MM.1S (cell line): ENCODE measurements around the gene TERB1.

Experiments
- EZH2 ChIP-seq: fragments of 300-600 bp; sonication (generic); optimal IDR thresholded peaks from 2 replicates; pipeline ENCODE3; 2017; ENCODE audit warnings: low read depth, mild to moderate bottlenecking, antibody characterized with exemption, low read length, mixed read lengths
- EZH2phosphoT487 ChIP-seq: fragments of 300-600 bp; sonication (generic); IDR thresholded peaks from 2 replicates; pipeline ENCODE4 v1.6.1; 2018; ENCODE audit warnings: antibody characterized with exemption, low read length
- TF ChIP-seq, protein P1 (sequence below): fragments of 300-600 bp; sonication (generic); IDR thresholded peaks from 2 replicates; pipeline ENCODE4 v1.5.1; 2016; ENCODE audit warnings: antibody characterized with exemption, low read length, mixed read lengths

DNA sequence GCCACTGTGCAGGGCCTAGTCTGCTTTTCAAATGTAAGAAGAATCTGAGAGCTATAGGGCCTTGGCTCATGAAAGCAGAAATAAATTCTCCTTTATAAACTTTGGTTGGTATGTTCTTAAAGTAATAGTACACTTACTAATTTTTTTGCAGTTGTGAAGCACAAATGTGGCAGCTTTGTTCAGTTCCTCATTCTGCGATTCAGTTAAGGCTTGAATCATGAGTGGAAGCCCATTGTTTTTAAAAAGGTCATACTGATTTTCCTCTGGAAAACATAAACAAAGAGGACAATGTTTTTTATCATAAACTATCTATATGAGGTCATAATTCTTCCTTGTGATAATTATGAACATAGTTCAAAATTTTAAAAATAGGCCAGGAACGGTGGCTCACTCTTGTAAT is 26.4 kb downstream of the TERB1 start:
- TF ChIP-seq, protein P1, sequence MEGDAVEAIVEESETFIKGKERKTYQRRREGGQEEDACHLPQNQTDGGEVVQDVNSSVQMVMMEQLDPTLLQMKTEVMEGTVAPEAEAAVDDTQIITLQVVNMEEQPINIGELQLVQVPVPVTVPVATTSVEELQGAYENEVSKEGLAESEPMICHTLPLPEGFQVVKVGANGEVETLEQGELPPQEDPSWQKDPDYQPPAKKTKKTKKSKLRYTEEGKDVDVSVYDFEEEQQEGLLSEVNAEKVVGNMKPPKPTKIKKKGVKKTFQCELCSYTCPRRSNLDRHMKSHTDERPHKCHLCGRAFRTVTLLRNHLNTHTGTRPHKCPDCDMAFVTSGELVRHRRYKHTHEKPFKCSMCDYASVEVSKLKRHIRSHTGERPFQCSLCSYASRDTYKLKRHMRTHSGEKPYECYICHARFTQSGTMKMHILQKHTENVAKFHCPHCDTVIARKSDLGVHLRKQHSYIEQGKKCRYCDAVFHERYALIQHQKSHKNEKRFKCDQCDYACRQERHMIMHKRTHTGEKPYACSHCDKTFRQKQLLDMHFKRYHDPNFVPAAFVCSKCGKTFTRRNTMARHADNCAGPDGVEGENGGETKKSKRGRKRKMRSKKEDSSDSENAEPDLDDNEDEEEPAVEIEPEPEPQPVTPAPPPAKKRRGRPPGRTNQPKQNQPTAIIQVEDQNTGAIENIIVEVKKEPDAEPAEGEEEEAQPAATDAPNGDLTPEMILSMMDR: no peak
- TF ChIP-seq EZH2phosphoT487 (no peak), EZH2 (no peak)
